NCI-H1930 (cell line): ENCODE measurements around the gene IFNAR1.

ENCODE experiments used
- DNase-seq, 2 experiments: peaks; one replicate each; lab custom pipeline; 2025; lab: John Stamatoyannopoulos, UW

IFNAR1 gene

DNA sequence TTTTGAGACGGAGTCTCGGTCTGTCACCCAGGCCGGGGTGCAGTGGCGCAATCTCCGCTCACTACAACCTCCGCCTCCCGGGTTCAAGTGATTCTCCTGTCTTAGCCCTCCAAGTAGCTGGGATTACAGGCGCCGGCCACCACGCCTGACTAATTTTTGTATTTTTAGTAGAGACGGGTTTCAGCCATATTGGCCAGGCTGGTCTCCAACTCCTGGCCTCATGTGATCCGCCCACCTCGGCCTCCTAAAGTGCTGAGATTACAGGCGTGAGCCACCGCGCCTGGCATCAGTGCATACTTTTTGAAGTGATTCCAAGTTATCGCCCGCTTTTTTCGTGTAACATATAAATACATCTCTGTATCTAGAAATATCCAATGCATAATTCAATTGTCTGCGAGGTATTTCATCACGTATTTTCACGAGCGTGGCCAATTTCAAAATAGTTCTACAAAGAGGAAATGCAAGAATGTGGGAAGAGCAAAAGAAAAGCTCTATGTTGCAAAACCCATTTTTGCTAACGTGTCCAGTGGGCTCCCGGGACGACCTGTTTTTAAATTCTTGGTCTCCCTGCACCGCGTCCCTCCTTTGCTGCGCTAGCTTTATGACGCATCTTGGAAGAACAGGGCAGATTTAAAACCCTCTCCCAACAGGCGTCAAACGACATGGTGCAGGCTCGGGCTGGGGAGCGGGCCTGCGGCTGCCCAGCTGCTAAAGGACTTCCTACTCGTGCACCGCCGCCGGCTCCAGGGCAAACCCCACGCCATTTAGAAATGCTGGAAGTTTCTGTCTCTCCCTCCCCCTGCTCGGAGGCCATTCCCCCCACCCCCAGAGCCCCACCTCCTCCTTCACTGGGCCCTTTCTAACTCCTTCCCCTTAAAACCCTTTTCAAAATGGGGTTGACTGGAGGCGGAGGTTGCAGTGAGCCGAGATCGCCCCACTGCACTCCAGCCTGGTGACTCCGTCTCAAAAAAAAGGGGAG is 77.5 kb downstream of the IFNAR1 start:
- no peak for DNase-seq

DNA sequence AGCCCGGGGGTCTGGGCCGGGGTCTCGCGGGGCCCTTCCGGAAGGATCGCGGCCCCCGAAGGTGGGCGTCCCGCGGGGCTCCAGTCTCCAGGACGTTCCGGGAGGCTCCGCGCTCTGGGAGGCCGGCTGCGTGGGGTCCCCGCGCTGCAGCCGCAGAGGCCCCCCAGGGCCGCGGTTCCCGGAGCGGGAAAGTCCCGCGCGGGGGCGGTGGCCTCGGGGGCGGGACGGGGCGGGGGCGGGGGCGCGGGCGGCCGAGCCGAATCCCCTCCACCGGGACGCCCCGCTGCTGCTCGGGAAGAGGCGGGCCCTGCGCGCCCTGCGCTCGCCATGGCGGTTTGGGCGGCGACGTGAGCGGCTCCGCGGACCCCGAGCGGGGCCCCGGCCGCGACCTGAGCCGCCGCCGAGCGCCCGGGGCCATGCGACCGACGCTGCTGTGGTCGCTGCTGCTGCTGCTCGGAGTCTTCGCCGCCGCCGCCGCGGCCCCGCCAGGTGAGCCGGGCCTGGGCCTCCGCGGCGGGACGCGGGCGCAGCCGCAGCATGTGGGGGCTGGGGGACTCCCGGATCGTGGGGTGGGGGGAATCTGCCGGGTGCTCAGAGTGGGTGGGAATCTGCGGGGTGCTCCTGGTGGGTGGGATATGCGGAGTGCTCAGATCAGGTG is 78.5 kb downstream of the IFNAR1 start, which contains the start of gene IFNGR2:
Gene IFNGR2, plus strand, starts transcription at position 286 of the 658 bp plus-strand sequence. Its CDS starts 131 bp downstream, at position 417.
- peak in 1 of 2 experiments; percentile 9 for DNase-seq

DNA sequence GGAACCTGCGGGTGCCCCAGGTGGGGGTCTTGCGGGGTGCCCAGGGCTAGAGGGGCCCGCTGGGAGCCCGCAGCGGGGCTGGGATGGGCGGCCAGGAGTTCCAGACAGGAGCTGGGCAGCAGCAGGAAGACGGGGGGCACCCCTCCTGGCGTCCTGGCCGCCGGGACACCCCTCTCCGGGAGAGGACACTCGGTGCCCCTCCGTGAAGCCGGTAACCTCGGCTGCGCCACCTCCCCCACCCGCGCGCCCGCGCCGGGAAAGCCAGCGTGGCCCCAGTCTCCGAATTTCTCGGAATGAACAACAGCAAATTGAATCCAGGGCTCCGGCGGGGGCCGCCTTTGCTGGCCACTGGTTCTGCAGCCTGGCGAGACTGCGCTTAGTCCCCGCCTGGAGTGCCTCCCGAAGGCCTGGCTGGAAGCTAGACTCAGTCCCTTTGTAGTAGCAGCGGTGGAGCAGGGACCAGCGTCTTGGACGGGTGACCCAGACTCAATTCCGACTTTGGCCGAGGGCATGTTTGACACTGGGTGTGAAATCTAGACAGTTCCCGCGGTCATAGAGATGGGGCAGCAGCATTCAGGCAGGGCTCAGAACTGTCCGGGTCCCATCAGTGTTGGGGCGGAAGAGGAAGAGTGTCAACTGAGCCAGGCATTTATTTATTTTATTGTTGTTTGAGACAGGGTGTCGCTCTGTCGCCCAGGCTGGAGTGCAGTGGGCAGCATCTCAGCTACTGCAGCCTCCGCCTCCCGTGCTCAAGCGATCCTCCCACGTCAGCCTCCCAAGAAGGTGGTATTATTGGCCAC is 79.2 kb downstream of the IFNAR1 start:
- peak in 1 of 2 experiments; percentile 32 for DNase-seq

DNA sequence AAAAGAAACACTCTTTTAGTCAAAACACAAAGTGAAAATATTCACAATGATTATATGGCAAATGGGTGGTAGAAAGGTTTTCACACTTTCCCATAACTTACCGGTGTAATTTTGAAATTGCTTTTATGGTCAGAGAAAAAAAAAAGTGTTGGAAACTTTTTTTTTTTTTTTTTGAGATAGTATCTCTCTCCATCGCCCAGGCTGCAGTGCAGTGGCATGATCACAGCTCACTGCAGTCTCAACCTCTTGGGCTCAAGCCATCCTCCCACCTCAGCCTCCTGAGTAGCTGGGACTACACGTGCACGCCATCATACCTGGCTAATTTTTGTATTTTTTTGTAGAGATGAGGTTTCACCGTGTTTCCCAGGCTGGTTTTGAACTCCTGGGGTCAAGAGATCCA is 81.7 kb downstream of the IFNAR1 start:
- DNase-seq: no peak
